K562 (cell line): ENCODE measurements around the gene EEF1A2.

Experiments used
- CCNT2 ChIP-seq: IDR thresholded peaks from 2 replicates; pipeline ENCODE4 v1.6.1; 2011; ENCODE audit warnings: borderline replicate concordance, low read depth, mild to moderate bottlenecking, moderate library complexity, mixed read lengths, low read length; ENCODE audit not compliant: insufficient read length; ENCODE audit errors: extremely low read depth
- CREB3L1 ChIP-seq: fragments of 450-650 bp; IDR thresholded peaks from 2 replicates; pipeline ENCODE4 v1.6.1; 2014; ENCODE audit warnings: low read depth, mild to moderate bottlenecking, moderate library complexity, borderline replicate concordance
- E2F5 ChIP-seq: sonication (generic); formaldehyde crosslinking; IDR thresholded peaks from 2 replicates; pipeline ENCODE4 v1.8.0; 2022; ENCODE audit warnings: mild to moderate bottlenecking, missing genetic modification reagents
- GTF2A2 ChIP-seq: IDR thresholded peaks from 2 replicates; pipeline ENCODE4 v1.6.1; 2016; ENCODE audit warnings: mild to moderate bottlenecking, missing genetic modification characterization, missing compliant biosample characterization
- HDAC2 ChIP-seq: fragments of 450-650 bp; IDR thresholded peaks from 2 replicates; pipeline ENCODE4 v1.6.1; 2016; ENCODE audit warnings: mild to moderate bottlenecking
- RAD21 ChIP-seq, 2 experiments: fragments of 250-450 bp in 1 of 2; fragments of 450-650 bp in 1 of 2; sonication (Bioruptor Pico) in 1 of 2; formaldehyde crosslinking in 1 of 2; IDR thresholded peaks in 1 of 2; conservative IDR thresholded peaks in 1 of 2; 2 replicates each; pipeline versions ENCODE4 v1.4.0 to v1.8.0; 2020 to 2022; ENCODE audit warnings: mild to moderate bottlenecking in 2 of 2, moderate library complexity in 1 of 2
- REST ChIP-seq, 2 experiments: fragments of 450-650 bp; formaldehyde crosslinking in 1 of 2; IDR thresholded peaks; 2 replicates each; pipeline versions ENCODE4 v1.4.0 to v1.6.1; 2014 to 2020; ENCODE audit warnings: mild to moderate bottlenecking in 2 of 2, borderline replicate concordance in 1 of 2, low read depth in 1 of 2
- TCF7L2 ChIP-seq: fragments of 150-350 bp; IDR thresholded peaks from 2 replicates; pipeline ENCODE4 v1.6.1; 2016; ENCODE audit warnings: low read depth, mild to moderate bottlenecking, low read length, moderate library complexity
- ZBTB26 ChIP-seq: fragments of 450-650 bp; formaldehyde crosslinking; IDR thresholded peaks from 2 replicates; pipeline ENCODE4 v1.4.0; 2022; ENCODE audit warnings: missing genetic modification characterization
- ZNF140 ChIP-seq: fragments of 250-450 bp; sonication (Bioruptor Pico); IDR thresholded peaks from 2 replicates; pipeline ENCODE4 v1.8.0; 2021; ENCODE audit warnings: moderate library complexity, mild to moderate bottlenecking, inconsistent platforms
- TF ChIP-seq, protein P1 (sequence below), 3 experiments: IDR thresholded peaks in 2 of 3; conservative IDR thresholded peaks in 1 of 3; 2 replicates each; pipeline ENCODE4 v1.5.1; 2011 to 2012; ENCODE audit warnings: low read length in 3 of 3, mild to moderate bottlenecking in 3 of 3, control low read depth in 2 of 3, improper control_type of control experiment in 1 of 3, inconsistent platforms in 1 of 3, low read depth in 1 of 3, mixed read lengths in 1 of 3, moderate library complexity in 1 of 3; ENCODE audit not compliant: insufficient read depth in 2 of 3

DNA sequence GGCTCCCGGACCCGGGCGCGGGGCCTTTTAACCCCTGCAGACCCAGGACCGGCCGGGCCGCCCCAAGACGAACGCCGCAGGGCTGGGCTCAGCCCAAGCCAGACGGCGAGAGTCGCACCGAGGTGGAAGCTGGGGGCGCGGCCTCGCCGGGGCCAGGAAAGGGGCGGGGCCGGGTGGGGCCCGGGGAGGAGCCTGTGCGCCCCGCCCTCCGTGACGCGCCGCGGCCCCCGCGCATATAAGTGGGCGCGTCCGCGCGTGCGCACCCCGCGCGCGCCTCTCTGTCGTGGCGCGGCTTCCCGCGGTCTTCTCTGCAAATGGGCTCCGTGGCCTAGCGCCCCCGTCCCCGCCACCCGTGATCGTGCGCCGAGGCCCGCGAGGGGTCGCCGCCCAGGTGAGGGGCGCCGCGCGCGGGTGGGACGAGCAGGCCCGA is 21.6 kb upstream of the EEF1A2 start, which contains the start of gene PPDPF:
- TF ChIP-seq E2F5 (CRISPR knock-in tag) (no peak), REST (IDR thresholded peaks at IDR 0.05; ENCODE audit: borderline replicate concordance) (no peak), REST (CRISPR knock-in tag; IDR thresholded peaks at IDR 0.05; ENCODE audit: low read depth) (no peak), GTF2A2 (tag) (peak; percentile 88), HDAC2 (no peak), ZBTB26 (CRISPR knock-in tag) (no peak), TCF7L2 (no peak), CREB3L1 (no peak), RAD21 (CRISPR knock-in tag; conservative IDR thresholded peaks at IDR 0.05 in 1 of 2, IDR thresholded peaks at IDR 0.05 in 1 of 2) (no peak), CCNT2 (peak; percentile 39), ZNF140 (no peak)
- TF ChIP-seq, protein P1, sequence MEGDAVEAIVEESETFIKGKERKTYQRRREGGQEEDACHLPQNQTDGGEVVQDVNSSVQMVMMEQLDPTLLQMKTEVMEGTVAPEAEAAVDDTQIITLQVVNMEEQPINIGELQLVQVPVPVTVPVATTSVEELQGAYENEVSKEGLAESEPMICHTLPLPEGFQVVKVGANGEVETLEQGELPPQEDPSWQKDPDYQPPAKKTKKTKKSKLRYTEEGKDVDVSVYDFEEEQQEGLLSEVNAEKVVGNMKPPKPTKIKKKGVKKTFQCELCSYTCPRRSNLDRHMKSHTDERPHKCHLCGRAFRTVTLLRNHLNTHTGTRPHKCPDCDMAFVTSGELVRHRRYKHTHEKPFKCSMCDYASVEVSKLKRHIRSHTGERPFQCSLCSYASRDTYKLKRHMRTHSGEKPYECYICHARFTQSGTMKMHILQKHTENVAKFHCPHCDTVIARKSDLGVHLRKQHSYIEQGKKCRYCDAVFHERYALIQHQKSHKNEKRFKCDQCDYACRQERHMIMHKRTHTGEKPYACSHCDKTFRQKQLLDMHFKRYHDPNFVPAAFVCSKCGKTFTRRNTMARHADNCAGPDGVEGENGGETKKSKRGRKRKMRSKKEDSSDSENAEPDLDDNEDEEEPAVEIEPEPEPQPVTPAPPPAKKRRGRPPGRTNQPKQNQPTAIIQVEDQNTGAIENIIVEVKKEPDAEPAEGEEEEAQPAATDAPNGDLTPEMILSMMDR (IDR thresholded peaks at IDR 0.05 in 2 of 3, conservative IDR thresholded peaks at IDR 0.05 in 1 of 3; ENCODE audit: insufficient read depth in 2 of 3, low read depth in 1 of 3, low read length in 3 of 3), result no peak
